Activated naive CD8-positive, alpha-beta T cell treated with anti-CD3 and anti-CD28 coated beads for 36 hours (primary cell): Measurements from ENCODE around the gene CCDC80. TPM values are rescaled to one million over a fixed set of nuclear protein-coding genes. Genes with fewer than 3 reads are reported as not detected.
"Not testable (repeated sequence)": the region's sequence is repeated elsewhere in the genome, so short reads cannot be mapped to it uniquely, and the experiment has no call there.

Experiments
- DNase-seq: peaks from one replicate; pipeline ENCODE4 v3.0.0; 2021
- H3K27ac Mint-ChIP-seq: one replicate; pipeline ENCODE4 v1.8.0; 2022; ENCODE audit warnings: mild to moderate bottlenecking, moderate library complexity, mixed read lengths
- H3K27me3 Mint-ChIP-seq: one replicate; pipeline ENCODE4 v1.8.0; 2022; ENCODE audit warnings: mild to moderate bottlenecking, mixed read lengths
- H3K36me3 Mint-ChIP-seq: one replicate; pipeline ENCODE4 v1.8.0; 2021; ENCODE audit warnings: mild to moderate bottlenecking, mixed read lengths
- H3K4me1 Mint-ChIP-seq: one replicate; pipeline ENCODE4 v1.8.0; 2021; ENCODE audit warnings: mixed read lengths
- H3K4me3 Mint-ChIP-seq: one replicate; pipeline ENCODE4 v1.8.0; 2022; ENCODE audit warnings: mild to moderate bottlenecking, moderate library complexity, mixed read lengths
- H3K9me3 Mint-ChIP-seq: one replicate; pipeline ENCODE4 v1.8.0; 2022; ENCODE audit warnings: mixed read lengths
- total RNA-seq, 2 experiments: library from RNA; stranded (reverse); gene quantifications; one replicate each; pipeline ENCODE4 v1.2.3, GENCODE V29; 2021

Gene CCDC80
- total RNA-seq, 2 experiments from 2014 or later, result not detected

- no peak overlapping the region for H3K4me3 Mint-ChIP-seq
- peaks cover 26% of the 10 kb centered on the region for H3K27me3 Mint-ChIP-seq
- peaks cover 57% of the 10 kb centered on the region for H3K4me1 Mint-ChIP-seq
- H3K36me3 Mint-ChIP-seq, result no peaks in the 10 kb centered on the region
- H3K9me3 Mint-ChIP-seq, result peaks cover under 1% of the 10 kb centered on the region
- no peak for DNase-seq
- no peak overlapping the region for H3K27ac Mint-ChIP-seq
Observed at GRCh38 chr3:112672716-112673541, 32.0 kb upstream of the CCDC80 start.

DNA sequence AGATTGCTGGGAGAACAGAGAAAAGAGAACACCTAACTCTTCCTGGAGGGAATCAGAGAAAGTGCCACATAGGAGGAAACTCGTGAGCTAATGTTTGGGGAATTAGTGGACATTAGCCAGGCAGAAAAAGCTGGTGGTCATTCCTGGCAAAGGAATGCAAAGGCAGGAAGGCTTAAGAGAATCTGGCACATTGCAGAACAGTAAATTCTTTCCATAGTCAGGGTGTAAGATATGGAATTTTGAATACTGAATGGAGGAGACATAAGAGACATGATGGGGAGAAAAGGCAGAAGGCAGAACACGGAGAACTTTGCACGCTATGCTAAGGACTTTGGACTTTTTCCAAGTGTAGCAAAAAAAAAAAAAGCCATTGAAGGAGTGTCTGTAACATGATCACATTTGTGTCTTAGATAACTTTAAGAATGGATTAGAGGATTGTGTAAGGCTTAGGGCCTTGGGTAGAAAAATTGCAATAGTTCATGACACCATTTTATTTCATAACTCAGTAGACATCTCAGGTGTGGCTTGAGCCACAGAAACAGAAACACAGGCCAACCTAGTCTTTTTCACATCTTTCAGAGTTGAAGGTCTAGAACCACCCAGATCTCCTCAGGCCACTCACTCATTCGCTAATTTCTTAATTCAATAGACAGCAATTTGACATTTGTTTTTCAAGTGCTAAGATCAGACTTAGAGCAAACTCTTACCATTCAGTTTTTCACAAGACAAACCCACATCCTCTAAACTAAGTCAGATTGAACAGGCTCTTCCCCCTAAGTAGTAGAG is 31.2 kb upstream of the CCDC80 start:
- H3K27ac Mint-ChIP-seq, result no peak overlapping the region
- peaks cover 24% of the 10 kb centered on the region for H3K27me3 Mint-ChIP-seq
- H3K36me3 Mint-ChIP-seq, result no peaks in the 10 kb centered on the region
- H3K4me3 Mint-ChIP-seq, result no peak overlapping the region
- no peak for DNase-seq
- H3K4me1 Mint-ChIP-seq, result peaks cover 51% of the 10 kb centered on the region
- H3K9me3 Mint-ChIP-seq, result no peaks in the 10 kb centered on the region

GRCh38 chr3:112670824-112671223 is 29.9 kb upstream of the CCDC80 start:
- no peaks in the 10 kb centered on the region for H3K9me3 Mint-ChIP-seq
- no peak overlapping the region for H3K4me3 Mint-ChIP-seq
- H3K4me1 Mint-ChIP-seq, result peaks cover 38% of the 10 kb centered on the region
- no peaks in the 10 kb centered on the region for H3K36me3 Mint-ChIP-seq
- H3K27ac Mint-ChIP-seq, result no peak overlapping the region
- no peak for DNase-seq
- peaks cover 28% of the 10 kb centered on the region for H3K27me3 Mint-ChIP-seq

- H3K27ac Mint-ChIP-seq, result no peak overlapping the region
- no peak for DNase-seq
- H3K27me3 Mint-ChIP-seq, result peaks cover 19% of the 10 kb centered on the region
- no peaks in the 10 kb centered on the region for H3K36me3 Mint-ChIP-seq
- no peak overlapping the region for H3K4me3 Mint-ChIP-seq
- no peaks in the 10 kb centered on the region for H3K9me3 Mint-ChIP-seq
- H3K4me1 Mint-ChIP-seq, result peaks cover 12% of the 10 kb centered on the region
Observed at GRCh38 chr3:112667599-112667998, 26.7 kb upstream of the CCDC80 start.

- H3K9me3 Mint-ChIP-seq, H3K4me3 Mint-ChIP-seq, H3K36me3 Mint-ChIP-seq, H3K4me1 Mint-ChIP-seq, DNase-seq, H3K27ac Mint-ChIP-seq: not testable (repeated sequence)
- H3K27me3 Mint-ChIP-seq, result peaks cover 19% of the 10 kb centered on the region
Observed at GRCh38 chr3:112665009-112665408, 24.1 kb upstream of the CCDC80 start.

DNA sequence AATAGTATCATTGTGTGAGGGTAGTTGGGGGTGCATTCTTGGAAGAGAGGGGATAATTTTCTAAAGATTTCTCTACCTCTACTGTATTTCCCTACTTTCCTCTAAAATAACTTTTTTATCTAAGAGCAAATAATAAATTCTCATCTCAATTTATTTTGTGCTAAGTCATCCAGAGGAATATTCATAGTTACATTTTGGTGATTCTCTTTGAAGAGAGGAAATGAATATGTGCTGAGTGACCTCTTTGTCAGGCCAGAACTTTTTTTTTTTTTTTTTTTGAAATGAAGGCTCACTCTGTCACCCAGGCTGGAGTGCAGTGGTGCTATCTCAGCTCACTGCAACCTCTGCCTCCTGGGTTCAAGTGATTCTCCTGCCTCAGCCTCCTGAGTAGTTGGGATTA is 15.1 kb upstream of the CCDC80 start:
- Mint-ChIP-seq H3K9me3 (peaks cover 1% of the 10 kb centered on the region), H3K27me3 (peaks cover 3% of the 10 kb centered on the region), H3K36me3 (no peaks in the 10 kb centered on the region), H3K4me3 (no peak overlapping the region), H3K27ac (no peak overlapping the region), H3K4me1 (no peaks in the 10 kb centered on the region)
- no peak for DNase-seq

GRCh38 chr3:112654979-112655378 is 14.0 kb upstream of the CCDC80 start:
- Mint-ChIP-seq H3K9me3 (no peaks in the 10 kb centered on the region), H3K27ac (no peak overlapping the region), H3K36me3 (no peaks in the 10 kb centered on the region), H3K4me1 (no peaks in the 10 kb centered on the region), H3K27me3 (peaks cover 3% of the 10 kb centered on the region), H3K4me3 (no peak overlapping the region)
- no peak for DNase-seq

DNA sequence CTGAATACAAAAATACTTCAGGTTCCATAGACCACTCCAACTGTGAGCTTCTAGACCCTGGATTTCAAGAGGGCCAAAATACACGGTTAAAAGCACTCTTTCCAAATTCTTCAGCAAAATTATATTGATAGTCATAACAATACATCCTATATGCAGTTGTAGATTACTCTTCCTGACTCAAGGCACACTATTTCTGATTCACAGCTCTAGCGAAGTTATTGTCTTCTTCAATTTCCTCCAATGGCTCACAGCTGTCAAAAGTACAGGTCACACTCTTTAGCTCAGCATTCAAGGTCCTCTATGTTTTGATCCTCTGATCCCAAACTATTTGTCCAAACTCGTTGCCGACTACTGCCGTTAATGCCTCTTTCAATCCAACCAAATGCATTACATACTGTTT is 13.5 kb upstream of the CCDC80 start:
- Mint-ChIP-seq H3K27me3 (peaks cover 3% of the 10 kb centered on the region), H3K27ac (no peak overlapping the region), H3K36me3 (no peaks in the 10 kb centered on the region), H3K9me3 (no peaks in the 10 kb centered on the region), H3K4me3 (no peak overlapping the region), H3K4me1 (peaks cover 2% of the 10 kb centered on the region)
- DNase-seq, result no peak

GRCh38 chr3:112653881-112654300 is 12.9 kb upstream of the CCDC80 start:
- Mint-ChIP-seq H3K4me3 (no peak overlapping the region), H3K4me1 (peaks cover 8% of the 10 kb centered on the region), H3K27ac (no peak overlapping the region), H3K9me3 (no peaks in the 10 kb centered on the region), H3K27me3 (peaks cover 3% of the 10 kb centered on the region), H3K36me3 (no peaks in the 10 kb centered on the region)
- DNase-seq, result no peak

DNA sequence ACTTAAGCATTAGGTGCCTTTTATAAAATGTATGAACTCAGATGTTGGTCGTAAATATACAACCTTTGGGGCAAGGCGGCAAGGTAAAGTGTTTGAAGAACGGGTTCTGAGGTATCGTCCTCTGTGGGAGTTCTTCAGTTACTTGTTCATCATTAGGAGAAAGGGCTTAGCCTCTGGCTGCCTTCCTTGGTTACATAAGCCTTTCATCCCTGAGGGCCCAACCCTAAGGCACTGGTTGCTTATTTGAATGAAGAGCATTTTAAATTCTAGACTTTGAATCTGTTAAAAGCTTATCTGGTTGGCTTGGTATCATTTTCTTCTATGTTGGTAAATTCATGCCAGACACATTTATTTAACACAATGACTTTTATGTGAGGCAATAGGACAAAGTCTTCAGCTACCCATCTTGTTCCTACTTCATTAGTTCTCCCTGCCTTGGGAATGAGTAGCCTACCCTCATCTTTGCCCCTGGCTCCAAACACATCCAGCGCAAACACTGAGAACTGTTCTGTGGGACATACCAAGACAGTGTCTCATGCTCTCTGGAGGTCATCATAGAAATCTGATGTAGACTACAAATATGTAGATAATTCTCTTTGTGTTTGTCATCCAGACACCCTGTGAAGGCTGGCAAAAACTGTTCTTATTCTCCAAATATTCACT is 12.4 kb upstream of the CCDC80 start:
- Mint-ChIP-seq H3K4me1 (peaks cover 10% of the 10 kb centered on the region), H3K27ac (no peak overlapping the region), H3K36me3 (no peaks in the 10 kb centered on the region), H3K27me3 (peaks cover 3% of the 10 kb centered on the region), H3K4me3 (no peak overlapping the region), H3K9me3 (no peaks in the 10 kb centered on the region)
- DNase-seq, result no peak

DNA sequence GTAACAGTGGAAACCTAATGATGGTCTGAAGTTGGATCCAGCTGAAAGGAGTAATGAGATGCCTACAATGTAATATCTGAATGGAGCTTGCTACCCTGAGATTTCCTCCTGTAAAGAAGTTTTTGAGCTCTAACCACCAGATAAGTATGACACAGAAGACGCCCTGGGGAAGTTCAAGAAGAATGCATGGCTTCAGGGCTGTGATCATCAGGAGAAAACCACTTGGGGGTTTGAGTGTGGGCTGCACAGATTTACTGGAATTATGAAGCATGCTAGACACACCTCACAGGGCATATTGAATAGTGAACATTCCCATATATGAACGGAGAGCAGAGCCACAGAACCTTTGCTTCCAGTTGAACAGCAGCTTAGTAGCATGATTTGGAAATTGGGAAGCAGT is 10.6 kb upstream of the CCDC80 start:
- Mint-ChIP-seq H3K27me3 (peaks cover 12% of the 10 kb centered on the region), H3K4me3 (no peak overlapping the region), H3K9me3 (no peaks in the 10 kb centered on the region), H3K4me1 (peaks cover 14% of the 10 kb centered on the region), H3K36me3 (no peaks in the 10 kb centered on the region), H3K27ac (no peak overlapping the region)
- no peak for DNase-seq

DNA sequence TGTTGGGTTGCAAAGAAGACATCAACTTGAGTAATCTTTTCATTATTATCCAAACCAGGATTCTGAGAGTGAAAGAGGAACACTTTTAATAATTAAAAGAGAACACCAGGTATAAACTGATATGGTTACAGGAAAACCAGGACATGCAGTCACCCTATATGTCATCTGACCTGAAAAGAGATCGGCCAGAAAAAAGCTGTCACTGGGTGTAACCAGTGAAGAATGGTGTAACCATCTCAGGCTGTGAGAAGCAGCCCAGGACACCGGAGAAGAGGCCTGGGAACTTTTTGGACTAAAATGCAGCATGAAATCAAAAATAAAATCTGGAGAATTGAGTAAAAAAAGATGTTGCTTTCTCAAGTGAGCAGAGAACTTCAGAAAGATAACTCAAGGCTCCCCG is 10.1 kb upstream of the CCDC80 start:
- Mint-ChIP-seq H3K27me3 (peaks cover 13% of the 10 kb centered on the region), H3K9me3 (no peaks in the 10 kb centered on the region), H3K27ac (no peak overlapping the region), H3K4me3 (no peak overlapping the region), H3K36me3 (no peaks in the 10 kb centered on the region), H3K4me1 (peaks cover 14% of the 10 kb centered on the region)
- DNase-seq, result no peak

- Mint-ChIP-seq H3K27me3 (peaks cover 13% of the 10 kb centered on the region), H3K27ac (no peak overlapping the region), H3K36me3 (no peaks in the 10 kb centered on the region), H3K4me1 (peaks cover 14% of the 10 kb centered on the region), H3K4me3 (no peak overlapping the region), H3K9me3 (no peaks in the 10 kb centered on the region)
- no peak for DNase-seq
Observed at GRCh38 chr3:112650482-112650881, 9.5 kb upstream of the CCDC80 start.

DNA sequence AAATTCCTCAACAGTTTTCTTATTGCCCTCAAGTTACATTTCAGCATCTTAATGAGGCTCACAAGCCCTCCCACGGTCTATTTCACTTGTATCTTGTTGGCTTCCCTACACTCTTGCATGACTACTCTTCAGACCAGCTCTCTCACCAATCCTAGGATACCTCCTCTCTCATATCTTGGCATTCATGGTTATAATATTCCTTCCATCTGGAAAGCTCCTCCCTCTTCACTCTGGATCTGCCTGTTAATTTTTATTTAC is 8.5 kb upstream of the CCDC80 start:
- no peaks in the 10 kb centered on the region for H3K36me3 Mint-ChIP-seq
- H3K4me1 Mint-ChIP-seq, result peaks cover 14% of the 10 kb centered on the region
- H3K9me3 Mint-ChIP-seq, result no peaks in the 10 kb centered on the region
- H3K27ac Mint-ChIP-seq, result no peak overlapping the region
- no peak for DNase-seq
- peaks cover 13% of the 10 kb centered on the region for H3K27me3 Mint-ChIP-seq
- H3K4me3 Mint-ChIP-seq, result no peak overlapping the region

GRCh38 chr3:112647122-112647521 is 6.2 kb upstream of the CCDC80 start:
- Mint-ChIP-seq H3K36me3 (no peaks in the 10 kb centered on the region), H3K4me3 (no peak overlapping the region), H3K27me3 (peaks cover 10% of the 10 kb centered on the region), H3K4me1 (peaks cover 28% of the 10 kb centered on the region), H3K27ac (no peak overlapping the region), H3K9me3 (no peaks in the 10 kb centered on the region)
- no peak for DNase-seq
